Effector memory CD4-positive, alpha-beta T cell (primary cell): ENCODE data around the gene KLF9.

Experiments
- DNase-seq, 3 donors: peaks; one replicate each; pipeline ENCODE4 v3.0.0-alpha.2; 2020
- H3K27ac ChIP-seq: 2 replicates; pipeline ENCODE4 v1.7.0; 2013; ENCODE audit warnings: mild to moderate bottlenecking, low read length, moderate library complexity; ENCODE audit not compliant: insufficient read depth, poor library complexity, severe bottlenecking
- H3K27me3 ChIP-seq: replicated peaks from 2 replicates; pipeline ENCODE4 v1.7.0; 2013; ENCODE audit warnings: mild to moderate bottlenecking, low read length; ENCODE audit not compliant: insufficient read depth, control insufficient read depth, poor library complexity, severe bottlenecking
- H3K36me3 ChIP-seq: 2 replicates; pipeline ENCODE4 v1.7.0; 2013; ENCODE audit warnings: mild to moderate bottlenecking, low read length, moderate library complexity; ENCODE audit not compliant: control insufficient read depth, insufficient read depth
- H3K4me1 ChIP-seq: 2 replicates; pipeline ENCODE4 v1.7.0; 2013; ENCODE audit warnings: low read length, mild to moderate bottlenecking; ENCODE audit not compliant: control insufficient read depth, insufficient read depth, poor library complexity, severe bottlenecking
- H3K4me3 ChIP-seq: 2 replicates; pipeline ENCODE4 v1.7.0; 2013; ENCODE audit warnings: low read length, low read depth, mild to moderate bottlenecking; ENCODE audit not compliant: insufficient read depth, poor library complexity, severe bottlenecking
- H3K9me3 ChIP-seq: 2 replicates; pipeline ENCODE4 v1.7.0; 2013; ENCODE audit warnings: mild to moderate bottlenecking, low read length, moderate library complexity; ENCODE audit not compliant: control insufficient read depth

The KLF9 gene

GRCh38 chr9:70374962-70375618 lies 39.4 kb downstream of the KLF9 start:
- Histone ChIP-seq H3K27me3 (no peaks in the 10 kb centered on the region), H3K4me1 (no peaks in the 10 kb centered on the region), H3K36me3 (no peaks in the 10 kb centered on the region), H3K27ac (no peak overlapping the region), H3K4me3 (no peak overlapping the region), H3K9me3 (no peaks in the 10 kb centered on the region)
- DNase-seq = no peak

GRCh38 chr9:70367305-70367930 lies 47.0 kb downstream of the KLF9 start:
- Histone ChIP-seq H3K27ac (no peak overlapping the region), H3K36me3 (no peaks in the 10 kb centered on the region), H3K27me3 (no peaks in the 10 kb centered on the region), H3K4me1 (no peaks in the 10 kb centered on the region), H3K4me3 (no peak overlapping the region), H3K9me3 (no peaks in the 10 kb centered on the region)
- no peak for DNase-seq

- Histone ChIP-seq H3K9me3 (no peaks in the 10 kb centered on the region), H3K4me1 (no peaks in the 10 kb centered on the region), H3K27ac (no peak overlapping the region), H3K27me3 (no peaks in the 10 kb centered on the region), H3K4me3 (no peak overlapping the region), H3K36me3 (no peaks in the 10 kb centered on the region)
- no peak for DNase-seq
These were observed 50.7 kb downstream of the KLF9 start for GRCh38 chr9:70363760-70364159.

- Histone ChIP-seq H3K9me3 (no peaks in the 10 kb centered on the region), H3K4me3 (no peak overlapping the region), H3K27ac (no peak overlapping the region), H3K27me3 (no peaks in the 10 kb centered on the region), H3K36me3 (no peaks in the 10 kb centered on the region), H3K4me1 (no peaks in the 10 kb centered on the region)
- no peak for DNase-seq
These were observed 51.5 kb downstream of the KLF9 start for GRCh38 chr9:70362952-70363351.

GRCh38 chr9:70355801-70356200 lies 58.7 kb downstream of the KLF9 start:
- DNase-seq = no peak
- H3K36me3 ChIP-seq = no peaks in the 10 kb centered on the region
- no peaks in the 10 kb centered on the region for H3K27me3 ChIP-seq
- H3K4me1 ChIP-seq = no peaks in the 10 kb centered on the region
- no peak overlapping the region for H3K27ac ChIP-seq
- no peaks in the 10 kb centered on the region for H3K9me3 ChIP-seq
- no peak overlapping the region for H3K4me3 ChIP-seq

GRCh38 chr9:70352802-70353201 lies 61.7 kb downstream of the KLF9 start:
- H3K9me3 ChIP-seq = no peaks in the 10 kb centered on the region
- no peak overlapping the region for H3K27ac ChIP-seq

GRCh38 chr9:70352356-70352755 lies 62.1 kb downstream of the KLF9 start:
- H3K4me1 ChIP-seq = no peaks in the 10 kb centered on the region
- H3K27ac ChIP-seq = no peak overlapping the region
- no peaks in the 10 kb centered on the region for H3K9me3 ChIP-seq
- no peaks in the 10 kb centered on the region for H3K27me3 ChIP-seq
- no peak for DNase-seq
- H3K4me3 ChIP-seq = no peak overlapping the region
- H3K36me3 ChIP-seq = peaks cover 9% of the 10 kb centered on the region

More at GRCh38 chr9:70352802-70353201, 61.7 kb downstream of the KLF9 start:
- no peak for DNase-seq
- Histone ChIP-seq H3K4me1 (no peaks in the 10 kb centered on the region), H3K36me3 (peaks cover 9% of the 10 kb centered on the region), H3K4me3 (no peak overlapping the region), H3K27me3 (no peaks in the 10 kb centered on the region)

GRCh38 chr9:70347046-70347445 lies 67.4 kb downstream of the KLF9 start:
- Histone ChIP-seq H3K36me3 (peaks cover 18% of the 10 kb centered on the region), H3K27me3 (no peaks in the 10 kb centered on the region), H3K9me3 (no peaks in the 10 kb centered on the region), H3K4me1 (no peaks in the 10 kb centered on the region), H3K27ac (no peak overlapping the region), H3K4me3 (no peak overlapping the region)
- DNase-seq = no peak

- no peaks in the 10 kb centered on the region for H3K36me3 ChIP-seq
- no peak for DNase-seq
- no peaks in the 10 kb centered on the region for H3K27me3 ChIP-seq
- H3K9me3 ChIP-seq = no peaks in the 10 kb centered on the region
- H3K27ac ChIP-seq = no peak overlapping the region
- no peaks in the 10 kb centered on the region for H3K4me1 ChIP-seq
- H3K4me3 ChIP-seq = no peak overlapping the region
These were observed 73.9 kb downstream of the KLF9 start for GRCh38 chr9:70340572-70340971.
